GM20431 (cell line): ENCODE data around the gene CLDN7.

Experiments
- in situ Hi-C: fragments of 300-500 bp; cut with MseI, MboI; formaldehyde crosslinking; loops from one replicate; pipeline ENCODE4 v1.15.0; 2020; ENCODE audit warnings: low sequenced_read_pairs; ENCODE audit not compliant: unreplicated experiment

The CLDN7 gene

GRCh38 chr17:7222093-7222971 is 39.9 kb downstream of the CLDN7 start:
- in situ Hi-C loops, result no loop called here

- in situ Hi-C loops, result no loop called here
These were observed 40.8 kb downstream of the CLDN7 start for GRCh38 chr17:7221278-7222092.

GRCh38 chr17:7220593-7221277 is 41.5 kb downstream of the CLDN7 start:
- in situ Hi-C loops, result no loop called here

GRCh38 chr17:7219812-7220592 is 42.3 kb downstream of the CLDN7 start, which contains the start of the genes ACADVL and DLG4:
Gene ACADVL (plus strand): TSS chr17:7219938. CDS start chr17:7219985, 47 bp downstream.
Gene DLG4 (minus strand): TSS chr17:7219836.
- in situ Hi-C loops, result no loop called here

- in situ Hi-C loops, result no loop called here
These were observed 43.0 kb downstream of the CLDN7 start for GRCh38 chr17:7219229-7219811.

GRCh38 chr17:7218758-7219157 is 43.5 kb downstream of the CLDN7 start:
- in situ Hi-C loops, result no loop called here

GRCh38 chr17:7218166-7218565 is 44.1 kb downstream of the CLDN7 start:
- in situ Hi-C loops, result no loop called here

GRCh38 chr17:7217113-7217987 is 44.9 kb downstream of the CLDN7 start:
- in situ Hi-C loops, result no loop called here

GRCh38 chr17:7216242-7217112 is 45.8 kb downstream of the CLDN7 start:
- in situ Hi-C loops, result no loop called here

GRCh38 chr17:7215652-7216180 is 46.6 kb downstream of the CLDN7 start:
- in situ Hi-C loops, result no loop called here

- in situ Hi-C loops, result no loop called here
These were observed 47.1 kb downstream of the CLDN7 start for GRCh38 chr17:7215136-7215638.

- in situ Hi-C loops, result no loop called here
These were observed 47.8 kb downstream of the CLDN7 start for GRCh38 chr17:7214300-7215135.

- in situ Hi-C loops, result no loop called here
These were observed 48.4 kb downstream of the CLDN7 start for GRCh38 chr17:7213895-7214299.

GRCh38 chr17:7211491-7212273 is 50.6 kb downstream of the CLDN7 start:
- in situ Hi-C loops, result no loop called here
